Measurements from ENCODE around the gene FUBP1. TPM values are rescaled to one million over a fixed set of nuclear protein-coding genes. Genes with fewer than 3 reads are reported as not detected.

Gene FUBP1
- total and polyA plus RNA-seq, 2 of the 13 experiments (the other 11 are each of a cell fraction or from before 2014, with no cell fraction given) = 98.1 to 166 TPM

GRCh38 chr1:77978969-77979876, at the start of gene FUBP1 (continued):
- TF ChIP-seq ZMYM2 (CRISPR knock-in tag; IDR thresholded peaks at IDR 0.05) (no peak), ZNF331 (CRISPR knock-in tag; IDR thresholded peaks at IDR 0.05) (0 out of 2 replicates have a peak, but pooled peaks have one; percentile 48), ZNF713 (CRISPR knock-in tag; IDR thresholded peaks at IDR 0.05) (no peak), MTA1 (CRISPR knock-in tag; IDR thresholded peaks at IDR 0.05; ENCODE audit: borderline replicate concordance) (no peak; the same call in 1 of the 2 replicates), SP5 (CRISPR knock-in tag; IDR thresholded peaks at IDR 0.05; ENCODE audit: borderline replicate concordance, low read depth) (no peak; the same call in 1 of the 2 replicates), REPIN1 (CRISPR knock-in tag; IDR thresholded peaks at IDR 0.05; ENCODE audit: borderline replicate concordance, low read depth) (no peak; the same call in 1 of the 2 replicates), AGO1 (IDR thresholded peaks at IDR 0.05; ENCODE audit: low read depth, low read length, poor library complexity, severe bottlenecking) (no peak), IRX3 (CRISPR knock-in tag; IDR thresholded peaks at IDR 0.05; ENCODE audit: borderline replicate concordance, low read depth) (no peak), ZSCAN12 (CRISPR knock-in tag; IDR thresholded peaks at IDR 0.05) (no peak), ZNF761 (CRISPR knock-in tag; conservative IDR thresholded peaks at IDR 0.05) (no peak), CBFB (CRISPR knock-in tag; IDR thresholded peaks at IDR 0.05) (0 out of 2 replicates have a peak, but pooled peaks have one; percentile 50), ZNF205 (CRISPR knock-in tag; IDR thresholded peaks at IDR 0.05) (no peak), TBX3 (IDR thresholded peaks at IDR 0.05; ENCODE audit: borderline replicate concordance) (peak; percentile 83), DNMT1 (CRISPR knock-in tag; IDR thresholded peaks at IDR 0.05) (no peak), ADNP (CRISPR knock-in tag; IDR thresholded peaks at IDR 0.05) (no peak), ZNF616 (CRISPR knock-in tag; IDR thresholded peaks at IDR 0.05; ENCODE audit: low read depth) (no peak), U2AF1 (optimal IDR thresholded peaks at IDR 0.05; ENCODE audit: low read depth, low read length) (no peak), NFKB2 (CRISPR knock-in tag; IDR thresholded peaks at IDR 0.05; ENCODE audit: borderline replicate concordance) (no peak; the same call in 1 of the 2 replicates), ZBTB7A (CRISPR knock-in tag; IDR thresholded peaks at IDR 0.05) (no peak), ZBTB21 (CRISPR knock-in tag; IDR thresholded peaks at IDR 0.05) (peak; percentile 41; the same call in 1 of the 2 replicates), MATR3 (CRISPR knock-in tag; IDR thresholded peaks at IDR 0.05) (no peak), SMARCE1 (IDR thresholded peaks at IDR 0.05; ENCODE audit: borderline replicate concordance) (no peak), GLI4 (CRISPR knock-in tag; IDR thresholded peaks at IDR 0.05; ENCODE audit: borderline replicate concordance) (no peak), ZEB1 (IDR thresholded peaks at IDR 0.05; ENCODE audit: insufficient replicate concordance, low read depth) (no peak), ZSCAN30 (CRISPR knock-in tag; IDR thresholded peaks at IDR 0.05) (no peak), ZNF563 (CRISPR knock-in tag; IDR thresholded peaks at IDR 0.05) (peak; percentile 67; the same call in 1 of the 2 replicates), PREB (CRISPR knock-in tag; IDR thresholded peaks at IDR 0.05) (no peak)
- TF ChIP-seq, protein P1, sequence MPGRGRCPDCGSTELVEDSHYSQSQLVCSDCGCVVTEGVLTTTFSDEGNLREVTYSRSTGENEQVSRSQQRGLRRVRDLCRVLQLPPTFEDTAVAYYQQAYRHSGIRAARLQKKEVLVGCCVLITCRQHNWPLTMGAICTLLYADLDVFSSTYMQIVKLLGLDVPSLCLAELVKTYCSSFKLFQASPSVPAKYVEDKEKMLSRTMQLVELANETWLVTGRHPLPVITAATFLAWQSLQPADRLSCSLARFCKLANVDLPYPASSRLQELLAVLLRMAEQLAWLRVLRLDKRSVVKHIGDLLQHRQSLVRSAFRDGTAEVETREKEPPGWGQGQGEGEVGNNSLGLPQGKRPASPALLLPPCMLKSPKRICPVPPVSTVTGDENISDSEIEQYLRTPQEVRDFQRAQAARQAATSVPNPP (CRISPR knock-in tag; IDR thresholded peaks at IDR 0.05) = no peak
- TF ChIP-seq, protein P2, sequence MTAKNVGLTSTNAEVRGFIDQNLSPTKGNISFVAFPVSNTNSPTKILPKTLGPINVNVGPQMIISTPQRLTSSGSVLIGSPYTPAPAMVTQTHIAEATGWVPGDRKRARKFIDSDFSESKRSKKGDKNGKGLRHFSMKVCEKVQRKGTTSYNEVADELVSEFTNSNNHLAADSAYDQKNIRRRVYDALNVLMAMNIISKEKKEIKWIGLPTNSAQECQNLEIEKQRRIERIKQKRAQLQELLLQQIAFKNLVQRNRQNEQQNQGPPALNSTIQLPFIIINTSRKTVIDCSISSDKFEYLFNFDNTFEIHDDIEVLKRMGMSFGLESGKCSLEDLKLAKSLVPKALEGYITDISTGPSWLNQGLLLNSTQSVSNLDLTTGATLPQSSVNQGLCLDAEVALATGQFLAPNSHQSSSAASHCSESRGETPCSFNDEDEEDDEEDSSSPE (CRISPR knock-in tag; IDR thresholded peaks at IDR 0.05) = peak; percentile 65
